NCI-H2171 treated with DMSO at 0.1 percent for 48 hours (cell line): Measurements from ENCODE around the gene ZMIZ1.
A peak's percentile ranks its signal among the peaks of the same experiment; 100 is the strongest.

Experiments
- DNase-seq: peaks from one replicate; lab custom pipeline; 2025; lab: John Stamatoyannopoulos, UW

ZMIZ1 gene

DNA sequence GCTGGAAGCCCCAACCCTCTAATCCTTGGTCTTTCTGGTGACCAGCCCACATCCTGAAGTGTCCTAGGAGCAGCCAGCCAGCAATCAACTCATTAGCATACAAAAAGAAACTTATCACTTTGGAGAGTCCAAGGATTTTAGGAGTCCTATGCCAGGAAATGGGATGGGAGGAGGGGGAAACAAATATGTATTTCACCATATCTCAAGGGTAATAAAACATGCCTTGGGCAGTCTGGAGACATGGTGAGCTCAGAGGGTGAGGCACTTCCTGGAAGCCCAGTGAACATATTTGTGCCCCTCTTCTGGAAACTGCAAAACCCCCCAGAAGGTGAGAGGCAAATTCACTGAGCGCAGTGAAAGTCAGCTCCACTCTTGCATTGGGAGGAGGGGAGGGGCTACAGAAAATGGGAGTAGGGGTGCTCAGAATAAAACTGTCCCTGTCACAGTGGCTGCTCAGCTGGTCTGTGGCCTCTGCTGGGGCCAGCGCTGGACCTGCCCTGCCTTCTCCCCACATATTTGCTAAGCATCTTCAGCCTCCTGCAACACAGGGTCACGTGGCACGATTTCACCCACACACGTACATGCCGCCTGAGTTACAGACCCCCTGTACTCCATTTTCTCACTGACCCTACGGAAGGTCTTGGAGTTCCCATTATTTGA is 17.7 kb upstream of the ZMIZ1 start:
- no peak for DNase-seq

DNA sequence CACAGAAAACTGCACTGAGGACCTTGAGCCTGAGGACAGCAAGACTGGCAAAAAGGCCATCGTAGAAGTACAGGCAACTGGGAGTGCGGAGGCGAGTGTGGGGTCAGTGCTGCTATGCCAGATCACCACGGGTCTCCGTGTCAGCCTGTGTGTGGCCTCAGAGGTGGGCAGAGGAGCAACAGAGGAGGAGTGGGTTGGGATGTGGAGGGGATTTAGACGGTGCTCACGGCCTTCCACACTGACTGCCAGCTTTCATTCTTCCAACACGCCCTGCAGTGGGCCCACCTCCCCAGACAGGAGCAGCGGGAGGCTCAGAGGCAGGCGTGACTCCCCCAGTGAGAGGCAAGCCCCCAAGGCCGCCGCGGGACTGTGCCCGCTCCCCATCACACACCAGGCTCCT is 17.0 kb upstream of the ZMIZ1 start:
- DNase-seq: no peak

- peak; percentile 65 for DNase-seq
These were observed 16.3 kb upstream of the ZMIZ1 start for GRCh38 chr10:79052291-79053080.

DNA sequence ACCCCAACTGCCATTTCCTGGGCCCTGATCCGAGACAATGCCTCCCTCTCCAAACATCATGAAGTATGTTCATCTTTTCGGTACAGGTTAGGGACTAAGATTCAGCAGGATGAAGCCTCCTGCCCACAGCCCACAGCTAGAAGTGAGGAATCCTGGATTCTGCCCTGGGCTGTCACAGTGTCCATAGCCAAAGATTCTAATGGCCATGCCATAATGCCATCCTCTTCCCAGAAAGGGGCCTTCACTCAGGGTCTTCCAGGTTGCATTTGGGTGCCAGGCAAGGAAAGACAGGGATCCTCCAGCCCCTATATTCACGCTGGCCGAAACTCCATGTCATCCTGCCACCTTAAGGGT is 15.7 kb upstream of the ZMIZ1 start:
- DNase-seq: no peak

DNA sequence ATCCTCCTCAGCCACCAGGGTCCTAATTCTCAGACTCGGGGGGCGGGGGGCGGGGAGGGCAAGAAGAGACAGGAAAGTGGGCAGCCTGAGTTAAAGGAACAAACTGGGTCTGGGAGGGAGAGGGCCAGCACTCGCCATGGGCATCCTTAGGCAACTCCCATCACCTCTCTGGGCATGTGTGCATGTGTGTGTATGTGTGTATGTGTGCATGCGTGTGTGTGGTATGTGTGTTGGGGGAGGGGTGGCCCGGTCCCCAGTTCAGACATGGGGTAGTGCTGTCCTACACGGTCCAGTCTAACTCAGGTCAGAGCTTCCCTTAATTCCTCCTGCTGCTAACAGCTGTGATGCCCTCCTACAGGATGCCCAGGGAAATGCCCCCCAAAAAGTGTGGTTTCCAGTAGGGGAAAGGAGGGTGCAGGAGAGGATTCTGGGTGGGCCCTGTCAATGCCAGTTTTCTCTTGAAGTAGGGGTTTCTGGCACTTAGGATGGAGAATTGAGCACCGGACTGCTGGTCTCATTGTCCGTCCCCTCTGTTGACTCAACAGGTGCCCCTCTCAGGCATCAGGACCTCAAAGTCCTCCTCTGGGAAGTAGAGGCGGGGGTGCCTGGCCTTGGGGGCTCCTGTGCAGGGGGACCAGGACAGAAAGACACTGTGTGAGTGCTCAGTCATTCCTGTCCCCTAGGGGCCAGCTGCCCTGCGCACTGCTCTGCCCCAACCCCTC is 15.1 kb upstream of the ZMIZ1 start:
- no peak for DNase-seq

GRCh38 chr10:79054203-79055099 is 14.3 kb upstream of the ZMIZ1 start:
- no peak for DNase-seq

DNA sequence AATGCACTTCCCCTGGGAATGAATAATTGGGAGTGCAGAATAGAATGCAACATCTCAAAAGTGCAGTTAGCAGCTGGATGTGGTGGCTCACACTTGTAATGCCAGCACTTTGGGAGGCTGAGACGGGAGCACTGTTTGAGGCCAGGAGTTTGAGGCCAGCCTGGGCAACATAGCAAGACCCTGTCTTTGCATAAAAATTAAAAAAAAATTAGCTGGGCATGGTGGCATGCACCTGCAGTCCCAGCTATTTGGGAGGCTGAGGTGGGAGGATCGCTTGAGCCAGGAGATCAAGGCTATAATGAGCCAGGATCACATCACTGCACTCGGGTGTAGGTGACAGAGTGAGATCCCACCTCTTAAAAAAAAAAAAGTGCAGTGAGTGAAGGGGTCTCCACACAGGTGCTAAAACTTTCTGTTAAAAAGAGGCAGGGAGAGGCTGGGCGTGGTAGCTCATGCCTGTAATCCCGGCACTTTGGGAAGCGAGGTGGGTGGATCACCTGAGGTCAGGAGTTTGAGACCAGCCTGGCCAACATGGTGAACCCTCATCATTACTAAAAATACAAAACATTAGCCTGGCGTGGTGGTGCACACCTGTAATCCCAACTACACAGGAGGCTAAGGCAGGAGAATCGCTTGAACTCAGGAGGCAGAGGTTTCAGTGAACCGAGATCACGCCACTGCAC is 13.5 kb upstream of the ZMIZ1 start:
- DNase-seq: no peak

DNA sequence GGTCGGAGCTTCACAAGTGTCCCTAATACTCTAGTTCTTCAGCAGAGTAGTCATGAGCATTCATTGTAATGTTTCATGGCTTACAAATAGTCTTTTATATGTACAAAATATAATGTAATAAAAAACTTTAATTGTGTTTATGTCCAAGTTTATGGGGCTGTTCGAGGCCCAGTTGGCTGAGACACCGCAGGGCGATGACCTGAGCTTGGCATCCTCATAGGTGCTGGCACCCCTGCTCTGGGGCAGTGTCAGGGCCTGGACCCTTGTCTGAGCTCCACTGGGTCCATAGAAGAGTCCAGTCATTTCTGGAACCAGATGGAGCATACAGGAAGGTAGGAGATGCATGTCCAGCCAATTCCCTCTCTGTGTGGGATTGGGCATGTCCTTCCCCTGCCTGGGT is 12.9 kb upstream of the ZMIZ1 start:
- no peak for DNase-seq

GRCh38 chr10:79056361-79056735 is 12.4 kb upstream of the ZMIZ1 start:
- no peak for DNase-seq

DNA sequence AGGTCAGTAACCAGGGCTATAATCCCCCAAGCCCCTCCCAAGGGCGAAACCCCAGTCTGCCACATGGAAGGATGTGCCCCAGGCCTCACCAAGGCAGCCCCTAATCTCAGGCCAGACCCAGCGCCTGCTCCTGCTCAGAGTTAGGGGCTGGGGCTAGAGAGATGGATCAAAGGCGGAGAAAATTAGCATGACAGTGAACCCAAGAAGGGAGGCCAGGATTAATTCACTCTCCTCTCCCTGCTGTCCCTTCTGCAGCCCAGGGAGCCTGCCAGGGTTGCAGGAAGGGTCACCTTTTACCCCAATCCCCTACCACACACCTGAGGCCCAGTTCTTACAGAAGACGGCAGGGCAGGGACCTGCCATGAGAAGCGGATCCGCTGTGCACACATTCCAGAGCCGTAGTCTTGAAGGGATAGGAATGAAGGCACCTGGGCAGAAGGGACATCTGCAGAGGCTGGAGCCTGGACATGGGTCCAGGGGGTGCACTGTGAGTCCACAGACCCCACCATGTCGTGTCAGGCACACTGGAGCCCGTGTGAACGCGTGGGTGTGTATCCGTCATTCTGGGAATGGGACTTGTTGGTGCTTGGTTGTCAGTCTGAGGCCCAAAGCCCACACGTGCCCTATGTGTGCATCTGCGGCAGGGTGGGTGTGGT is 11.9 kb upstream of the ZMIZ1 start:
- no peak for DNase-seq

DNA sequence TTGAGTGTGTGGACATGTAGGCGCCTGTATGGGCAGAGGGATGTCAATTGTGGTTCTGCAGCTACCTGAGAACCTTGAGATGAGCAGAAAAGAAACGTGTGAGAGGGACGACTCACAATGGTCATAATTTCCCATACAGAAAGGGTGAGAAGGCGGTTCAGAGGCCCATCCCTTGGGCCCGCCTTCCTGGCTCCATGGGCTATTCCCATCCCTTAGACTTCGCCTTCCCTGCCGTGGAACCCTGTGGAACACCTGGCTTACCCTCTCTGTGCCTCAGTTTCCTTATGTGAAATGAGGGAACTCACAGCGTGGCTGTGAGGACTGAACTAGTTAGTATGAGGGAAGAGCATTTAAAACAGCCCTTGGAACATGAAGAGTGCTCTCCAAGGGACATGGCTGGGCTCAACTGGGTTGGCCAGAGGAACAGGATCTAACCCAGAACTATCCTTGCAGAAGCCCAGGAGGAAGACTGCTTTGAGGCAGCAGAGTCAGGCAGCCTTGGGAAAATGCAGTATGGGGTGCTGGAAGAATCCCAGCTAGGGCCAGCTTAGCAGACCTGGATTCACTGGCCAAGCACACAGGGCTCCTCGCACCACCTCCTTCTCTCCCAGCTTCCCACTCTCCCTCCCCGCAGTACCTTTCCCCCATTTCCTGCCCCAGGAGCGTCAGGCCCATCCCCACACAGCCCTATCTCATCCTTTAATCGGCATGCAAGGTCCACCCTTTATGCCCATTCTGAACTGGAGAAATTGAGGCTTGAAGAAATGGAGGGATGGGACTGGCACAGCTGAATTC is 11.1 kb upstream of the ZMIZ1 start:
- DNase-seq: no peak

GRCh38 chr10:79058899-79059841 is 9.6 kb upstream of the ZMIZ1 start:
- no peak for DNase-seq

DNA sequence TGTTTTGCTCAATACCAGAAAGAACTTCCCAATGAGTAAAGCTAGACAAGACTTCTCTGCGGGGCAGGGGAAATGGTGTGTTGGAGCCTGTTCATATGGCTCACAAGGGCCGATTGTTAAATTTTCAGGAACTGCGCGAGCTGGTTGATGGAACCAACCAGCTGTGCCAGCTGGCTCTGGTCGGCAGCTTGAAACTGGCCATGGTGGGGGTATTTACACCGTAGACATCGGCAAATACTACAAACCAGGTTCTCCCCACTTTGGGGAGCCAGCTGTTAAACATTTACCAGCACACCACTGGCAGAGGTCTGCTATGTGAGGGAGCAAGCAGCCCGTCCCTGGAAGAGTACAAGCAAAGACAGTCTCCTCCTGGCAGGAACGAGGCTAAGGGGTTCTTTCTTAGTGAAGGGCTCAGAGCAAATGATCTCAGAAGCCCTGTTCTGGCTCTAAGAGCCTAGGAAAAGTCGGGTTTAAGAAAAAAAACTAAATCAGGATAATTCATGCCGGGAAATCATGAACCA is 8.8 kb upstream of the ZMIZ1 start:
- DNase-seq: no peak

DNA sequence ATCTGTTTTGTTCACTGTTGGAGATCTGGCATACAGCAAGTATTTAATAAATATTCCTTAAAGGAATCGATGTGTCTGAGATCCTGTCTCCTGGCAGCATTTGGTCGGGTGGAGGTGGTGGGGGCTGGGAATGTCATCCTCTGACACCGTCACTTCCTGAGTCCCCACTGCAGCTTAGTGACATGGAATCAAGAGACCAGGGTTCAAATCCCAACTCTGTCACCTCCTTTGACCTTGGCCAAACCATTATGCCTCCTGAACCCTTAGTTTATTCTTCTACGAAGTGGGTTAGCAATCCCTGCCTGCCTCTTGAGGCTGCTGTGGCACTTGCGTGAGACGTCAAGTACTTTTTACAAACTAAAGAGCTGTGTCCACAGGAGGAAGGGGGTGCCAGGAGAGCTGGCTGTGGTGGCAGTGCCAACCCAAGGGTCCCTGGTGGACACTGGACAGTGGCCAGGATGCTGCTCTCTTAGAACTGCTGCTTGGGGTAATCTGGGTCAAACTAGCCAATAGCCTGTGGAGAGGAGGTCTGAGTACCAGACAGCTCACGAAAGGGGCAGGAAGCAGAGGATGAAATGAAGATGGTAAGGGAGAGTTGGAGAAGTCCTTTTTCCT is 8.0 kb upstream of the ZMIZ1 start:
- no peak for DNase-seq

DNA sequence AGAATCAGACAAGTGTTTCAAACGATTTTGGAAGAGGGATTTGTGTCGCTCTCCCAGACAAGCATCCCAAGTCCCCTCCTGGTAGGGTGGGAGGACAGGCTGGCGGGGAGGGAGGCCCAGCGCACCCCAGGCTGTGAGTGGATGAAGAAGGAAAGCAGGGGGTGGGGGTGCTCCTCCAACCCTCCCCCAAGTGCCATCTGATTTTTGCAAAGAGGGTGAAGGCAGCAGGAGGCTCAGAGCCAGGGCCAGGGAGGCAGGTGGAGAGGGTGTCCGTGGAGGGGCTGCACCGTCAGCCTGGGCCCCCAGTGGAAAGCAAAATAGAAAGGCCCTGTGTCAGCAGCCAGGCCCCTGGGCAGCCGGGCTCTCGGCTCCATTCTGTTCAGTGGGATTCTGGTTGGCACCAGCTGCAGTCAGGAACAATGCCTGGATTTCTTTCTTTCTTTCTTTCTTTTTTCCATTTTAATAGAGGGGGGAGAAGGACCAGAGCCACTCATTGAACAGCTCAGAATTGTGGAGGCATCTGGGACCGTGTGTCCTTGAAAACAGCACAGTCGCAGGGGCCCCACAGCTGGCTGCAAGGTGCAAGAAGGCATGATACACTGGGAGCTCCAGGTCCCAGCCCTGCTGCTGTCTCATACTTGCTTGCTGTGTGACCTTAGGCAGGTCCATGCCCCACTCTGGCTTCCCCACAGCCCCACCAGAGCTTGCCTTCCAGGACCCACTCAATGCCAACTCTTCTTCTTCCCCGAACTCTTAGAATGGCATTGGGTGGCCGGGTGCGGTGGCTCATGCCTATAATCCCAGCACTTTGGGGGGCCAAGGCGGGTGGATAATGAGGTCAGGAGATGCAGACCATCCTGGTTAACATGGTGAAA is 7.1 kb upstream of the ZMIZ1 start:
- no peak for DNase-seq

DNA sequence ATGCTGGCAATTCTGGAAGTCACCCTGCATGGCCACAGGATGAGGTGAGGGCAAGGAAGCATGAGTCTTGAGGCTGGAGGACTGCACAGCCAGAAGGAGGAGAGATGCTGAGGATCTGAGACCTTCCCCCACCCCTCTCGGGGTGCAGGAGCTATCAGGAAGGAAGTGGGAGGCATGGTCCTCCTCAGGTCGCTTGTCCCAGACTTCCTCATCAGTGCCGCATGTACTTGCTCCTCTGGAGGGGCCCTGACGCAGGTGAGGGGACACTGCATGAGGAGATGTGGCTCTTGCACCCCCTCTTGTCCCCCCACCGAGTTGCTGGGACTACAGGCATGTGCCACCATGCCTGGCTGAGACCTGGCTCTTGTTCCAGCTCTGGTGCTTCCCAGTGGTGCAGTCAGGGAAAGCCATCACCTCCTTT is 5.7 kb upstream of the ZMIZ1 start:
- no peak for DNase-seq
